Neutrophil (primary cell): ENCODE results near the gene SNAP47.

ENCODE experiments used
- H3K27ac ChIP-seq: fragments of 200-600 bp; sonication (generic); 2 replicates; pipeline ENCODE4 v1.5.1; 2016; ENCODE audit warnings: mild to moderate bottlenecking, moderate library complexity
- H3K27me3 ChIP-seq: fragments of 200-600 bp; sonication (generic); 2 replicates; pipeline ENCODE4 v1.6.0; 2016; ENCODE audit warnings: mild to moderate bottlenecking
- H3K36me3 ChIP-seq: fragments of 200-600 bp; sonication (generic); 2 replicates; pipeline ENCODE4 v1.5.1; 2017
- H3K4me1 ChIP-seq, 2 experiments: fragments of 200-600 bp in 1 of 2; sonication (generic) in 1 of 2; 1 replicate in 1 of 2; 2 replicates in 1 of 2; pipeline versions ENCODE4 v1.5.1 to v1.6.1; 2013 to 2016; ENCODE audit warnings: low read depth in 1 of 2, low read length in 1 of 2, mild to moderate bottlenecking in 1 of 2, moderate library complexity in 1 of 2; ENCODE audit not compliant: control insufficient read depth in 1 of 2, insufficient read depth in 1 of 2
- H3K4me3 ChIP-seq, 2 experiments: fragments of 200-600 bp in 1 of 2; sonication (generic) in 1 of 2; 1 replicate in 1 of 2; 2 replicates in 1 of 2; pipeline ENCODE4 v1.5.1; 2013 to 2016; ENCODE audit warnings: low read depth in 1 of 2, low read length in 1 of 2, mild to moderate bottlenecking in 1 of 2, moderate library complexity in 1 of 2
- H3K9me3 ChIP-seq: fragments of 200-600 bp; sonication (generic); 2 replicates; pipeline ENCODE4 v1.5.1; 2016
- CTCF ChIP-seq: fragments of 200-600 bp; sonication (generic); IDR thresholded peaks from 2 replicates; pipeline ENCODE4 v1.5.1; 2016; ENCODE audit warnings: antibody characterized with exemption

Gene SNAP47

GRCh38 chr1:227745568-227746265, 10.5 kb downstream of the SNAP47 start:
- H3K27me3 ChIP-seq: no peaks in the 10 kb centered on the region

DNA sequence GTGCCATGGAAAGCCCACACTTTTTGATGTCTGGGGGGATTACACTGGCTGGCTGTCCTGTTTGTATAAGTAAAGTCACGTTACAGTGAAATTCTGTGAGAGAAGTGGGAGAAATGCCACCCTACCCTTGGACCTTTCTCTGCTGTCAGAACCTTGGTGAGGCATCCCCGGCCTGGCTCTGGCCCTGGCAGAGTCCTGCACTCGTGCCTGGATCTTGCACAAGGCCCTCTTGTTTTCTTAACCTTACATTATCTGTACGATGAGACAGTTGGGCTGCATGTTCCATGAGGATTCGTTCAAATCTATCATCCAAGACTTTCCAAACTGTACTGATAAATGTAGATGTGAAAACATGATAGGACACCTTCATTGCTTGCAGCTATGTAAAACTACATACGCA, 11.4 kb downstream of the SNAP47 start:
- no peak overlapping the region for H3K4me3 ChIP-seq
- H3K4me1 ChIP-seq: peaks cover 6 to 8% of the 10 kb centered on the region in 2 experiments
- H3K9me3 ChIP-seq: no peaks in the 10 kb centered on the region
- peaks cover 26% of the 10 kb centered on the region for H3K36me3 ChIP-seq
- TF ChIP-seq CTCF: no peak
- H3K27me3 ChIP-seq: no peaks in the 10 kb centered on the region
- H3K27ac ChIP-seq: no peak overlapping the region

More at GRCh38 chr1:227745568-227746265, 10.5 kb downstream of the SNAP47 start:
- no peaks in the 10 kb centered on the region for H3K9me3 ChIP-seq
- no peak for TF ChIP-seq CTCF
- peaks cover 19% of the 10 kb centered on the region for H3K36me3 ChIP-seq
- H3K4me1 ChIP-seq: peaks cover 6 to 8% of the 10 kb centered on the region in 2 experiments
- H3K27ac ChIP-seq: no peak overlapping the region
- H3K4me3 ChIP-seq: no peak overlapping the region

- H3K4me1 ChIP-seq: peaks cover 6 to 8% of the 10 kb centered on the region in 2 experiments
- TF ChIP-seq CTCF: no peak
- no peaks in the 10 kb centered on the region for H3K9me3 ChIP-seq
- no peak overlapping the region for H3K4me3 ChIP-seq
- peaks cover 26% of the 10 kb centered on the region for H3K36me3 ChIP-seq
- H3K27ac ChIP-seq: no peak overlapping the region
- no peaks in the 10 kb centered on the region for H3K27me3 ChIP-seq
These were observed 12.1 kb downstream of the SNAP47 start for GRCh38 chr1:227747382-227747781.

DNA sequence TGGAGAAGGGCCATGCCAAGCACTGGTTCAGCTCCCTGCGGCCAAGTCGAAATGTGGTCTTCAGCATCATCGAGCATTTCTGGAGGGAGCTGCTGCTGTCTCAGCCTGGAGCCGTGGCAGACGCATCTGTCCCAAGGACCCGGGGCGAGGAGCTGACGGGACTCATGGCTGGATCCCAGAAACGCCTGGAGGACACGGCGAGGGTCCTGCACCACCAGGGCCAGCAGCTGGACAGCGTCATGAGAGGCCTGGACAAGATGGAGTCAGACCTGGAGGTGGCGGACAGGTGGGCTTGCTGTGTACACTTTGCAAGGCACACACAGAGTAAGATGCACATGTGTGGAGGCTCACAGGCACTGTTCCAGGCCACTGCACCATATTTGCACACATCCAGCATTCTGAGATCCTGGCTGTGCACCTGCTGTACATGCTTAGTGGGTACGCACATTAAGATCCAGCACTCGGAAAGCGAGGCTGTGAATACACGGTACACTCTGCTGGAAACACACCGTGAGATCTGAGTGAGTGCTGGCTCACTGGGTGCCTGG, 12.8 kb downstream of the SNAP47 start:
- TF ChIP-seq CTCF: no peak
- no peak overlapping the region for H3K4me3 ChIP-seq
- H3K9me3 ChIP-seq: no peaks in the 10 kb centered on the region
- H3K27me3 ChIP-seq: no peaks in the 10 kb centered on the region
- H3K4me1 ChIP-seq: peaks cover 6 to 8% of the 10 kb centered on the region in 2 experiments
- H3K36me3 ChIP-seq: peaks cover 26% of the 10 kb centered on the region
- no peak overlapping the region for H3K27ac ChIP-seq

GRCh38 chr1:227748496-227749182, 13.4 kb downstream of the SNAP47 start:
- Histone ChIP-seq H3K36me3 (peaks cover 26% of the 10 kb centered on the region), H3K9me3 (no peaks in the 10 kb centered on the region), H3K27ac (no peak overlapping the region), H3K27me3 (no peaks in the 10 kb centered on the region), H3K4me1 (peaks cover 6 to 8% of the 10 kb centered on the region in 2 experiments), H3K4me3 (no peak overlapping the region)
- TF ChIP-seq CTCF: no peak
